ENCODE data around the gene IL22.

The IL22 gene

DNA sequence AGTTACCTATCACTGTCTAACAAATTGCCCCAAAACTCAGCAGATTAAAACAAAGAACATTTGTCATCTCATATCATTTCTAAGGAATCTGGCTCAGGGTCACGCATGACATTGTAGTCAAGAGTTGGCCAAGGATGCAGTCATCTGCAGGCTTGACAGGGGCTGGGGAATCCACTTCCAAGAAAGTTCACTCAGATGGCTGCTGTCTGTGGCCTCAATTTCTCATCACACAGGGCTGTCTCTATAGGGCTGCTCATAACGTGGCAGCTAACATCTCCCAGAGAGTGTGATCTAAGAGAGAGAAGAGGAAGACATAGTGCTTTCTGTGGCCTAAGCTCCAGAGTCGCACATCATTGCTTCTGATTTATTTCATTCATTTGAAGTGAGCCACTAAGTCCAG is 17.0 kb upstream of the IL22 start:
- Histone ChIP-seq H2AFZ (ENCODE audit: low read length) (no peak overlapping the region), H4K8ac (ENCODE audit: low read depth, low read length) (no peak overlapping the region), H3K9me3 (replicated peaks in 1 of 2; ENCODE audit: control insufficient read depth in 2 of 2, insufficient read depth in 1 of 2, low read depth in 1 of 2, low read length in 2 of 2) (no peaks in the 10 kb centered on the region), H3K36me3 (replicated peaks in 1 of 2; ENCODE audit: control insufficient read depth in 2 of 2, insufficient read depth in 2 of 2, low read length in 2 of 2) (no peaks in the 10 kb centered on the region), H3K18ac (ENCODE audit: low read length) (no peak overlapping the region), H4K91ac (ENCODE audit: low read depth, low read length, poor library complexity) (no peak overlapping the region), H3K4me2 (ENCODE audit: insufficient read depth, low read length, poor library complexity, severe bottlenecking) (no peak overlapping the region), H3K4me1 (ENCODE audit: control insufficient read depth in 2 of 2, insufficient read depth in 1 of 2, low read depth in 1 of 2, low read length in 2 of 2) (peaks cover 4 to 5% of the 10 kb centered on the region in 2 donors), H3K27me3 (ENCODE audit: control insufficient read depth in 3 of 3, insufficient read depth in 3 of 3, low read depth in 1 of 3, low read length in 3 of 3) (no peaks in the 10 kb centered on the region), H2BK120ac (ENCODE audit: low read depth, low read length) (no peak overlapping the region), H3K23ac (ENCODE audit: low read depth, low read length, poor library complexity) (no peak overlapping the region), H3K27ac (replicated peaks; ENCODE audit: low read length) (no peak overlapping the region), H3K4me3 (ENCODE audit: low read length in 2 of 2) (no peak overlapping the region), H2BK15ac (ENCODE audit: low read length) (no peak overlapping the region), H3K14ac (ENCODE audit: low read length) (no peak overlapping the region), H2AK5ac (ENCODE audit: low read depth, low read length) (no peak overlapping the region), H3K4ac (ENCODE audit: low read length) (no peak overlapping the region), H3K79me1 (ENCODE audit: low read depth, low read length) (no peaks in the 10 kb centered on the region), H2BK12ac (ENCODE audit: low read length) (no peak overlapping the region), H3K9ac (ENCODE audit: low read depth, low read length, poor library complexity) (no peak overlapping the region), H2BK5ac (ENCODE audit: low read length) (no peak overlapping the region)
- no CpG with 5 or more reads among the region's 3 CpGs for WGBS, 2 donors (ENCODE audit: extremely low coverage in 2 of 2, insufficient read length in 2 of 2, insufficient replicate concordance in 1 of 2)
- no peak for DNase-seq (ENCODE audit: low spot score)

GRCh38 chr12:68269779-68270178 is 16.4 kb upstream of the IL22 start:
- Histone ChIP-seq H3K4me2 (ENCODE audit: insufficient read depth, low read length, poor library complexity, severe bottlenecking) (no peak overlapping the region), H2AFZ (ENCODE audit: low read length) (no peak overlapping the region), H3K27ac (replicated peaks; ENCODE audit: low read length) (no peak overlapping the region), H2BK120ac (ENCODE audit: low read depth, low read length) (no peak overlapping the region), H3K4ac (ENCODE audit: low read length) (no peak overlapping the region), H3K23ac (ENCODE audit: low read depth, low read length, poor library complexity) (no peak overlapping the region), H3K18ac (ENCODE audit: low read length) (no peak overlapping the region), H4K91ac (ENCODE audit: low read depth, low read length, poor library complexity) (no peak overlapping the region), H3K9me3 (replicated peaks in 1 of 2; ENCODE audit: control insufficient read depth in 2 of 2, insufficient read depth in 1 of 2, low read depth in 1 of 2, low read length in 2 of 2) (no peaks in the 10 kb centered on the region), H2AK5ac (ENCODE audit: low read depth, low read length) (no peak overlapping the region), H3K4me3 (ENCODE audit: low read length in 2 of 2) (no peak overlapping the region), H4K8ac (ENCODE audit: low read depth, low read length) (no peak overlapping the region), H3K36me3 (replicated peaks in 1 of 2; ENCODE audit: control insufficient read depth in 2 of 2, insufficient read depth in 2 of 2, low read length in 2 of 2) (no peaks in the 10 kb centered on the region), H3K4me1 (ENCODE audit: control insufficient read depth in 2 of 2, insufficient read depth in 1 of 2, low read depth in 1 of 2, low read length in 2 of 2) (peaks cover 4 to 5% of the 10 kb centered on the region in 2 donors), H3K9ac (ENCODE audit: low read depth, low read length, poor library complexity) (no peak overlapping the region), H3K79me1 (ENCODE audit: low read depth, low read length) (no peaks in the 10 kb centered on the region), H3K27me3 (ENCODE audit: control insufficient read depth in 3 of 3, insufficient read depth in 3 of 3, low read depth in 1 of 3, low read length in 3 of 3) (no peaks in the 10 kb centered on the region), H2BK12ac (ENCODE audit: low read length) (no peak overlapping the region), H2BK5ac (ENCODE audit: low read length) (no peak overlapping the region), H3K14ac (ENCODE audit: low read length) (no peak overlapping the region), H2BK15ac (ENCODE audit: low read length) (no peak overlapping the region)
- no CpG with 5 or more reads among the region's 2 CpGs for WGBS, 2 donors (ENCODE audit: extremely low coverage in 2 of 2, insufficient read length in 2 of 2, insufficient replicate concordance in 1 of 2)
- no peak for DNase-seq (ENCODE audit: low spot score)

DNA sequence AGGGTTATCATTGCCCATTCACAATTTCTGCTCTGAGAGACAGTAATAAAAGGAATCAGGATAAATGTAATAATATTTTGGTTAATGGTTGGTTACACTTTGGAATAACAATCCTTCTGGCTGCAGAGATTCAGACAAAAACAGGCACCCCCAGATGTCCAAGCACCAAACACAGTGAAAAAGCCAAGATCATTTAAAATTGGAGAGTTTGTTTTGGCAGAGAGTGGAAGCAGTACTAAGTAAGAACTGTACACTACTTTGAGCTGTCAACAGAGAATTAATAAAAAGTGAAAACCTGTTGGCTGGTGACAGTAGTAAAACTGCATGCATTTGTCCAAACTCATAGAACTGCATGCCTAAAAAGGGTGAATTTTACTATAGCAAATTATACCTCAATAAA is 15.6 kb upstream of the IL22 start:
- H3K9ac ChIP-seq (ENCODE audit: low read depth, low read length, poor library complexity): no peak overlapping the region
- peaks cover 0 to 5% (median 0%) of the 10 kb centered on the region in 3 experiments for H3K27me3 ChIP-seq (ENCODE audit: control insufficient read depth in 3 of 3, insufficient read depth in 3 of 3, low read depth in 1 of 3, low read length in 3 of 3)
- H2AK5ac ChIP-seq (ENCODE audit: low read depth, low read length): no peak overlapping the region
- H3K4ac ChIP-seq (ENCODE audit: low read length): no peak overlapping the region
- H3K4me2 ChIP-seq (ENCODE audit: insufficient read depth, low read length, poor library complexity, severe bottlenecking): no peak overlapping the region
- no peak overlapping the region for H2BK15ac ChIP-seq (ENCODE audit: low read length)
- no peak overlapping the region for H3K4me3 ChIP-seq (ENCODE audit: low read length in 2 of 2)
- no peak overlapping the region for H2AFZ ChIP-seq (ENCODE audit: low read length)
- no peak overlapping the region for H3K14ac ChIP-seq (ENCODE audit: low read length)
- H2BK5ac ChIP-seq (ENCODE audit: low read length): no peak overlapping the region
- no peak overlapping the region for H3K18ac ChIP-seq (ENCODE audit: low read length)
- no peaks in the 10 kb centered on the region for H3K9me3 ChIP-seq (replicated peaks in 1 of 2; ENCODE audit: control insufficient read depth in 2 of 2, insufficient read depth in 1 of 2, low read depth in 1 of 2, low read length in 2 of 2)
- H3K27ac ChIP-seq (replicated peaks; ENCODE audit: low read length): no peak overlapping the region
- H3K36me3 ChIP-seq (replicated peaks in 1 of 2; ENCODE audit: control insufficient read depth in 2 of 2, insufficient read depth in 2 of 2, low read length in 2 of 2): no peaks in the 10 kb centered on the region
- DNase-seq (ENCODE audit: low spot score): no peak
- no peak overlapping the region for H2BK12ac ChIP-seq (ENCODE audit: low read length)
- no peak overlapping the region for H4K8ac ChIP-seq (ENCODE audit: low read depth, low read length)
- peaks cover 4 to 6% of the 10 kb centered on the region in 2 donors for H3K4me1 ChIP-seq (ENCODE audit: control insufficient read depth in 2 of 2, insufficient read depth in 1 of 2, low read depth in 1 of 2, low read length in 2 of 2)
- no peaks in the 10 kb centered on the region for H3K79me1 ChIP-seq (ENCODE audit: low read depth, low read length)
- H4K91ac ChIP-seq (ENCODE audit: low read depth, low read length, poor library complexity): no peak overlapping the region
- H3K23ac ChIP-seq (ENCODE audit: low read depth, low read length, poor library complexity): no peak overlapping the region
- H2BK120ac ChIP-seq (ENCODE audit: low read depth, low read length): no peak overlapping the region

DNA sequence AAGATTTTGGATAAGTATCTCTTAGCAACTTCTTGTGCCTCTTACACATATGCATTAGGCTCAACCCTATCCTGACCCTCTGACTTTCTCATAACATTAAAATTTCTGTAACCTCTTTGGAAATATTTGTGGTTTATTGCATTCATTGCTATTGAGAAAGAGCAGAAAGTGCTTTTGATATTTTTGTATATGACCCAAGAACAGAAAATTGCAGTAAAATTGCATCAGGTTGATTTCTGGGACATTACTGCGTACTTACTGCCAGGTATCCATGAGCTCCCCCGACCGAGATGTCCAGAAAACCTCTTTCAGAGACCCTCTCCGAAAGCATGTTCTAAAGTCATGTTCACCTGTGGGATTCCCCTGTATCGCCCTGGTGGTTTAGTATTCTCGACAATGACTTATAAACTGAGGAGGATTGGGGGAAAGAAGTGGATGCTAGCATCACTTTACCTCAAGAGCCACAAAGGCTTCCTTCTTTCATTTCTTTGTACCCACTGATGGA is 14.5 kb upstream of the IL22 start:
- Histone ChIP-seq H3K36me3 (replicated peaks in 1 of 2; ENCODE audit: control insufficient read depth in 2 of 2, insufficient read depth in 2 of 2, low read length in 2 of 2) (no peaks in the 10 kb centered on the region), H3K4me2 (ENCODE audit: insufficient read depth, low read length, poor library complexity, severe bottlenecking) (no peak overlapping the region), H2AFZ (ENCODE audit: low read length) (no peak overlapping the region), H2AK5ac (ENCODE audit: low read depth, low read length) (no peak overlapping the region), H3K4ac (ENCODE audit: low read length) (no peak overlapping the region), H2BK15ac (ENCODE audit: low read length) (no peak overlapping the region), H3K9me3 (replicated peaks in 1 of 2; ENCODE audit: control insufficient read depth in 2 of 2, insufficient read depth in 1 of 2, low read depth in 1 of 2, low read length in 2 of 2) (no peaks in the 10 kb centered on the region), H3K4me1 (ENCODE audit: control insufficient read depth in 2 of 2, insufficient read depth in 1 of 2, low read depth in 1 of 2, low read length in 2 of 2) (peaks cover 4 to 6% of the 10 kb centered on the region in 2 donors), H3K27ac (replicated peaks; ENCODE audit: low read length) (no peak overlapping the region), H3K4me3 (ENCODE audit: low read length in 2 of 2) (no peak overlapping the region), H2BK12ac (ENCODE audit: low read length) (no peak overlapping the region), H2BK5ac (ENCODE audit: low read length) (no peak overlapping the region), H3K23ac (ENCODE audit: low read depth, low read length, poor library complexity) (no peak overlapping the region), H3K18ac (ENCODE audit: low read length) (no peak overlapping the region), H4K8ac (ENCODE audit: low read depth, low read length) (no peak overlapping the region), H2BK120ac (ENCODE audit: low read depth, low read length) (no peak overlapping the region), H3K27me3 (ENCODE audit: control insufficient read depth in 3 of 3, insufficient read depth in 3 of 3, low read depth in 1 of 3, low read length in 3 of 3) (peaks cover 0 to 5% (median 0%) of the 10 kb centered on the region in 3 experiments), H3K14ac (ENCODE audit: low read length) (no peak overlapping the region), H4K91ac (ENCODE audit: low read depth, low read length, poor library complexity) (no peak overlapping the region), H3K9ac (ENCODE audit: low read depth, low read length, poor library complexity) (no peak overlapping the region), H3K79me1 (ENCODE audit: low read depth, low read length) (no peaks in the 10 kb centered on the region)
- DNase-seq (ENCODE audit: low spot score): no peak
- WGBS, 2 donors (ENCODE audit: extremely low coverage in 2 of 2, insufficient read length in 2 of 2, insufficient replicate concordance in 1 of 2): no CpG with 5 or more reads among the region's 6 CpGs

Measured in neuronal stem cell (in vitro differentiated cells).